Esophagus muscularis mucosa (tissue), 3 donors: ENCODE data around the gene PEPD.

Source experiments
- CTCF ChIP-seq, 3 experiments: fragments of 200-600 bp in 2 of 3; fragments of 450-650 bp in 1 of 3; sonication (generic) in 2 of 3; IDR thresholded peaks; one replicate each; pipeline ENCODE4 v1.5.1; 2017 to 2019; ENCODE audit warnings: antibody characterized with exemption in 3 of 3, mild to moderate bottlenecking in 2 of 3, moderate library complexity in 1 of 3
- POLR2A ChIP-seq: fragments of 450-650 bp; IDR thresholded peaks from one replicate; pipeline ENCODE4 v1.6.1; 2017; ENCODE audit warnings: antibody characterized with exemption, moderate library complexity, mild to moderate bottlenecking, low read depth
- POLR2AphosphoS5 ChIP-seq, 2 donors: sonication (generic); formaldehyde crosslinking; IDR thresholded peaks; one replicate each; pipeline ENCODE4 v1.6.1; 2017; ENCODE audit warnings: antibody characterized with exemption in 2 of 2

- TF ChIP-seq CTCF (IDR thresholded peaks at IDR 0.05) = no peak
- no peak for TF ChIP-seq POLR2AphosphoS5 (IDR thresholded peaks at IDR 0.05)
- TF ChIP-seq POLR2A = no peak
Measured at GRCh38 chr19:33339016-33339984, 182.3 kb downstream of the PEPD start.
